GM13977 (cell line): ENCODE data around the gene PAX7.

Experiments used
- DNase-seq: peaks from one replicate; pipeline ENCODE4 v3.0.0; 2012; ENCODE audit warnings: low spot score
- CTCF ChIP-seq: IDR thresholded peaks from 2 replicates; pipeline ENCODE4 v1.5.1; 2012; ENCODE audit warnings: mild to moderate bottlenecking, control low read depth; ENCODE audit not compliant: insufficient read depth; ENCODE audit errors: extremely low read depth, missing control alignments
- in situ Hi-C: fragments of 300-500 bp; cut with MboI; formaldehyde crosslinking; loops from one replicate; pipeline ENCODE4 v1.12.0; 2022; ENCODE audit warnings: low sequenced_read_pairs, low pct_unique_long_range_greater_than_20kb, mixed read lengths, inconsistent platforms; ENCODE audit not compliant: unreplicated experiment

PAX7 gene

GRCh38 chr1:18606443-18607288, 24.0 kb upstream of the PAX7 start:
- in situ Hi-C loops, result loop anchor here (25.0 kb wide), 1 partner anchor 106 kb away; no protein-coding TSS in a partner anchor
- TF ChIP-seq CTCF, result no peak
- no peak for DNase-seq

- no peak for TF ChIP-seq CTCF
- in situ Hi-C loops, result loop anchor here (25.0 kb wide), 1 partner anchor 105 kb away; no protein-coding TSS in a partner anchor
- no peak for DNase-seq
These were observed 23.3 kb upstream of the PAX7 start for GRCh38 chr1:18607289-18607760.

DNA sequence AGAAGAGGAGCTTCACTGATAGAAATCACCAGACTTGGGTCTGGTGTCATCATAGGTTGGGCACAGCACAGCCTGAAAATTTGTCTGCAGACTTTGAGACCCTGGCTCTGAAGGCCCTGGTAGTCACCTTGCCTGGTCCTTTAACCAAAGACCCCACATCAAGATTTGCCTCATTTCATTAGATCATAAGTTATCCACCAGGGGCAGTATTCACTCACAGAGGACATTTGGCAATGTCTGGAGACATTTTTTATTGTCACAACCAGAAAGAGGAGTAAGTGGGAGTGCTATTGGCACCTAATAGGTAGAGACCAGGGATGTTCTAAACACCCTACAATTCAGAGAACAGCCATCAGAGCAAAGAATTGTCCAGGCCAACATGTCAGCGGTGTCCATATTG, 22.1 kb upstream of the PAX7 start:
- in situ Hi-C loops, result loop anchor here (25.0 kb wide), 1 partner anchor 104 kb away; no protein-coding TSS in a partner anchor
- TF ChIP-seq CTCF, result no peak
- no peak for DNase-seq

- in situ Hi-C loops, result loop anchor here (25.0 kb wide), 1 partner anchor 101 kb away; no protein-coding TSS in a partner anchor
- TF ChIP-seq CTCF, result no peak
- no peak for DNase-seq
These were observed 19.3 kb upstream of the PAX7 start for GRCh38 chr1:18611311-18611710.

GRCh38 chr1:18612073-18612472, 18.6 kb upstream of the PAX7 start:
- DNase-seq, result no peak
- in situ Hi-C loops, result loop anchor here (25.0 kb wide), 1 partner anchor 100 kb away; no protein-coding TSS in a partner anchor
- no peak for TF ChIP-seq CTCF

DNA sequence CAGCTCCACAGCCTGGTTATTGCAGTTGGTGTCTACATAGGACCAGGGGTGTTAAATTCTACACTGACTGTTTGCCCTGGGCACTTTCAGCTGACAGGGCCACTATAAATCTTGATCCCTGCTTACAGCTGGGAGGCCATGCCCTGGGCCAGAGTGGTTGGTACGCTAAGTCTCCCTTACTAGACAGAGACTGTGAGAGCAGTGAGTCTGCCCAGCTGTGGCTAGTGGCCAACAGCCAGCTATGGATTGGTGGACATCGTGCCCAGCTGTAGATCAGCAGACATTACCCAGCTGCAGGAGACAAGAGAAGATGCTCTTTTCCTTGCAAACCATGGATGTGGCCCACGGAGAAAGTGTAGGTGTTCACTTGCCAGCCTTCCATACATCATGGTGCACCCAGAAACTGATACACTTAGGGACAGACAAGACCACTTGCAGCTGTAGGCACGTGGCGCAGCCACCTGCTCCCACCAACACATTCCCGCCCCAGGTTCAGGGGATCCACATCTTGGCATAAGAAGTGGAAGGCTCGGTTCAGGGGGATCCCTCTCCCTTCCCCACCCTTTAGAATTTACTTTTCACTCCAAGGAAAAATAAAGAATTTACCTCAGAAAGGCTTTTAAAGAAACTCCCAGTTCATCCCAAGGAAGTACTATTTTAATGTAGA, 16.4 kb upstream of the PAX7 start:
- in situ Hi-C loops, result loop anchor here (25.0 kb wide), 1 partner anchor 98 kb away; no protein-coding TSS in a partner anchor
- DNase-seq, result no peak
- no peak for TF ChIP-seq CTCF
